H9 (cell line): ENCODE data around the gene SNHG17. TPM values are rescaled to one million over a fixed set of nuclear protein-coding genes. Genes with fewer than 3 reads are reported as not detected.
"Not testable (repeated sequence)": the region's sequence is repeated elsewhere in the genome, so short reads cannot be mapped to it uniquely, and the experiment has no call there.

Source experiments
- DNase-seq: peaks from one replicate; pipeline ENCODE4 v3.0.0-alpha.2; 2017
- H2AFZ ChIP-seq: one replicate; pipeline ENCODE4 v1.6.1; 2013; ENCODE audit warnings: mild to moderate bottlenecking, low read length, control low read depth, moderate library complexity
- H2AK5ac ChIP-seq: 2 replicates; pipeline ENCODE4 v1.6.1; 2013; ENCODE audit warnings: low read length, control low read depth, mixed read lengths; ENCODE audit not compliant: insufficient read length
- H2BK120ac ChIP-seq: one replicate; pipeline ENCODE4 v1.6.1; 2013; ENCODE audit warnings: low read depth, mild to moderate bottlenecking, low read length, control low read depth, inconsistent platforms; ENCODE audit not compliant: poor library complexity, severe bottlenecking
- H2BK12ac ChIP-seq: 2 replicates; pipeline ENCODE4 v1.6.1; 2013; ENCODE audit warnings: low read length, control low read depth, mixed read lengths, low read depth; ENCODE audit not compliant: insufficient read length
- H2BK15ac ChIP-seq: 2 replicates; pipeline ENCODE4 v1.6.1; 2013; ENCODE audit warnings: low read depth, low read length, control low read depth
- H2BK20ac ChIP-seq: one replicate; pipeline ENCODE4 v1.6.1; 2013; ENCODE audit warnings: low read depth, mild to moderate bottlenecking, low read length, control low read depth, inconsistent platforms; ENCODE audit not compliant: poor library complexity, severe bottlenecking
- H2BK5ac ChIP-seq: 2 replicates; pipeline ENCODE4 v1.6.1; 2013; ENCODE audit warnings: low read length, control low read depth, mixed read lengths; ENCODE audit not compliant: insufficient read length
- H3K14ac ChIP-seq: 2 replicates; pipeline ENCODE4 v1.6.1; 2013; ENCODE audit warnings: low read length, control low read depth; ENCODE audit not compliant: insufficient read depth
- H3K18ac ChIP-seq: 2 replicates; pipeline ENCODE4 v1.6.1; 2013; ENCODE audit warnings: low read depth, mild to moderate bottlenecking, mixed read lengths, low read length, control low read depth; ENCODE audit not compliant: insufficient read length
- H3K23ac ChIP-seq: 2 replicates; pipeline ENCODE4 v1.6.1; 2013; ENCODE audit warnings: low read length, control low read depth, mixed read lengths, low read depth; ENCODE audit not compliant: insufficient read length
- H3K23me2 ChIP-seq: 2 replicates; pipeline ENCODE4 v1.6.1; 2013; ENCODE audit warnings: low read depth, mild to moderate bottlenecking, mixed read lengths, low read length, control low read depth; ENCODE audit not compliant: insufficient read length, poor library complexity, severe bottlenecking
- H3K27ac ChIP-seq: 2 replicates; pipeline ENCODE4 v1.5.1; 2013; ENCODE audit warnings: low read length, control low read depth, mixed read lengths, low read depth; ENCODE audit not compliant: insufficient read length
- H3K27me3 ChIP-seq: 2 replicates; pipeline ENCODE4 v1.6.1; 2013; ENCODE audit warnings: low read length, control low read depth, inconsistent platforms; ENCODE audit not compliant: insufficient read depth
- H3K4ac ChIP-seq: 2 replicates; pipeline ENCODE4 v1.6.1; 2013; ENCODE audit warnings: low read depth, mild to moderate bottlenecking, control low read depth, inconsistent platforms, low read length, moderate library complexity
- H3K4me1 ChIP-seq: 2 replicates; pipeline ENCODE4 v1.6.1; 2013; ENCODE audit warnings: low read length, control low read depth, inconsistent platforms; ENCODE audit not compliant: insufficient read depth
- H3K4me2 ChIP-seq: 2 replicates; pipeline ENCODE4 v1.6.1; 2013; ENCODE audit warnings: low read length, control low read depth, mixed read lengths; ENCODE audit not compliant: insufficient read length, insufficient read depth
- H3K56ac ChIP-seq: 2 replicates; pipeline ENCODE4 v1.6.1; 2013; ENCODE audit warnings: low read depth, mild to moderate bottlenecking, mixed read lengths, low read length, control low read depth; ENCODE audit not compliant: insufficient read length
- H3K79me1 ChIP-seq: 2 replicates; pipeline ENCODE4 v1.6.1; 2013; ENCODE audit warnings: low read depth, mild to moderate bottlenecking, moderate library complexity, low read length, control low read depth, inconsistent platforms; ENCODE audit not compliant: insufficient read depth, poor library complexity, severe bottlenecking
- H3K79me2 ChIP-seq: 2 replicates; pipeline ENCODE4 v1.6.1; 2013; ENCODE audit warnings: low read length, control low read depth, inconsistent platforms; ENCODE audit not compliant: insufficient read depth
- H3K9ac ChIP-seq: 2 replicates; pipeline ENCODE4 v1.6.1; 2013; ENCODE audit warnings: low read length, control low read depth, mixed read lengths; ENCODE audit not compliant: insufficient read length; ENCODE audit errors: extremely low read depth
- H3K9me3 ChIP-seq: one replicate; pipeline ENCODE4 v1.6.1; 2013; ENCODE audit warnings: low read depth, low read length, inconsistent platforms; ENCODE audit not compliant: control insufficient read depth
- H3T11ph ChIP-seq: one replicate; pipeline ENCODE4 v1.6.1; 2013; ENCODE audit warnings: mild to moderate bottlenecking, low read length, control low read depth, inconsistent platforms
- H4K20me1 ChIP-seq: one replicate; pipeline ENCODE4 v1.6.1; 2013; ENCODE audit not compliant: control insufficient read depth, insufficient read length, insufficient read depth
- H4K5ac ChIP-seq: 2 replicates; pipeline ENCODE4 v1.6.1; 2013; ENCODE audit warnings: low read depth, mild to moderate bottlenecking, mixed read lengths, low read length, control low read depth; ENCODE audit not compliant: insufficient read length
- H4K8ac ChIP-seq: replicated peaks from 2 replicates; pipeline ENCODE4 v1.6.1; 2013; ENCODE audit warnings: low read length, control low read depth, mixed read lengths, low read depth; ENCODE audit not compliant: insufficient read length
- H4K91ac ChIP-seq: 2 replicates; pipeline ENCODE4 v1.6.1; 2013; ENCODE audit warnings: low read depth, mild to moderate bottlenecking, moderate library complexity, mixed read lengths, low read length, control low read depth; ENCODE audit not compliant: insufficient read length
- H3K27ac Mint-ChIP-seq, 3 experiments: 2 replicates in 2 of 3; 3 replicates in 1 of 3; pipeline ENCODE4 v1.8.0; 2020 to 2021; ENCODE audit warnings: mixed read lengths in 3 of 3, mild to moderate bottlenecking in 1 of 3, moderate library complexity in 1 of 3
- H3K27me3 Mint-ChIP-seq: 2 replicates; pipeline ENCODE4 v1.8.0; 2021; ENCODE audit warnings: low read depth, mild to moderate bottlenecking, moderate library complexity, mixed read lengths
- H3K36me3 Mint-ChIP-seq, 3 experiments: 2 replicates in 2 of 3; 3 replicates in 1 of 3; pipeline ENCODE4 v1.8.0; 2020 to 2021; ENCODE audit warnings: low read depth in 3 of 3, mixed read lengths in 3 of 3; ENCODE audit not compliant: insufficient read depth in 1 of 3
- H3K4me1 Mint-ChIP-seq, 2 experiments: 2 replicates each; pipeline ENCODE4 v1.8.0; 2020; ENCODE audit warnings: mixed read lengths in 2 of 2
- H3K4me3 Mint-ChIP-seq, 2 experiments: 2 replicates in 1 of 2; 3 replicates in 1 of 2; pipeline ENCODE4 v1.8.0; 2020 to 2021; ENCODE audit warnings: mild to moderate bottlenecking in 2 of 2, mixed read lengths in 2 of 2, moderate library complexity in 1 of 2
- H3K9me3 Mint-ChIP-seq, 2 experiments: 2 replicates in 1 of 2; 3 replicates in 1 of 2; pipeline ENCODE4 v1.8.0; 2020; ENCODE audit warnings: mild to moderate bottlenecking in 2 of 2, mixed read lengths in 2 of 2, moderate library complexity in 1 of 2
- CTCF ChIP-seq: fragments of 200-600 bp; sonication (generic); conservative IDR thresholded peaks from 3 replicates; pipeline ENCODE4 v1.8.0; 2021; ENCODE audit warnings: antibody characterized with exemption, mild to moderate bottlenecking
- WGBS: extraction: QIAGEN DNeasy Blood & Tissue Kit; methylation state at CpG from one replicate; pipeline ENCODE4 v1.1.7; 2013; ENCODE audit warnings: missing lambda C conversion rate, low lambda C conversion rate, mixed read lengths; ENCODE audit not compliant: insufficient read length; ENCODE audit errors: extremely low coverage; 5-methylcytosine and 5-hydroxymethylcytosine counted together
- total RNA-seq: library from RNA; stranded (reverse); gene quantifications from 2 replicates; pipeline ENCODE4 v1.2.1, GENCODE V29; 2021

SNHG17 gene
- total RNA-seq, 1 experiment from 2014 or later = 70.1 TPM

- Histone ChIP-seq H3K23me2 (no peaks in the 10 kb centered on the region), H2BK120ac (no peak overlapping the region), H2BK5ac (no peak overlapping the region), H2BK12ac (no peak overlapping the region), H3K79me2 (no peaks in the 10 kb centered on the region), H3K79me1 (no peaks in the 10 kb centered on the region), H3K23ac (no peak overlapping the region), H2AFZ (no peak overlapping the region), H3K27me3 (no peaks in the 10 kb centered on the region), H3K9me3 (no peaks in the 10 kb centered on the region), H4K20me1 (no peaks in the 10 kb centered on the region), H3K27ac (no peak overlapping the region), H4K5ac (no peak overlapping the region), H3T11ph (no peak overlapping the region), H3K9ac (no peak overlapping the region), H3K14ac (no peak overlapping the region), H2BK15ac (no peak overlapping the region), H4K8ac (no peak overlapping the region), H3K4ac (no peak overlapping the region), H3K56ac (no peak overlapping the region), H3K4me1 (no peaks in the 10 kb centered on the region), H3K4me2 (no peak overlapping the region), H3K18ac (no peak overlapping the region), H2AK5ac (no peak overlapping the region), H4K91ac (no peak overlapping the region), H2BK20ac (no peak overlapping the region)
- Mint-ChIP-seq H3K27me3 (no peaks in the 10 kb centered on the region), H3K27ac (no peak overlapping the region), H3K4me1 (no peaks in the 10 kb centered on the region), H3K9me3 (peaks cover 12 to 24% of the 10 kb centered on the region in 2 experiments; a peak in 4 of 5 replicates), H3K36me3 (peaks cover 14 to 28% (median 15%) of the 10 kb centered on the region in 3 experiments), H3K4me3 (no peak overlapping the region)
- TF ChIP-seq CTCF = no peak
- WGBS = no CpG with 5 or more reads among the region's 5 CpGs
- DNase-seq = no peak
These were observed 33.0 kb downstream of the SNHG17 start for GRCh38 chr20:38402089-38402488.

GRCh38 chr20:38395751-38396395 is 39.3 kb downstream of the SNHG17 start:
- not testable (repeated sequence) for H3K14ac ChIP-seq, H4K8ac ChIP-seq, H3K23me2 ChIP-seq, H4K91ac ChIP-seq, H2BK15ac ChIP-seq, DNase-seq, H2BK5ac ChIP-seq, H3K4me1 ChIP-seq, H2BK120ac ChIP-seq, H3K9ac ChIP-seq, H3K79me1 ChIP-seq, H3K18ac ChIP-seq, H3K36me3 Mint-ChIP-seq, H3T11ph ChIP-seq, H3K4me2 ChIP-seq, H2BK20ac ChIP-seq, H3K9me3 ChIP-seq, H3K4me3 Mint-ChIP-seq, H4K20me1 ChIP-seq, H2BK12ac ChIP-seq, H3K23ac ChIP-seq, H4K5ac ChIP-seq, H3K4me1 Mint-ChIP-seq, H3K9me3 Mint-ChIP-seq, H3K27me3 ChIP-seq, H3K27me3 Mint-ChIP-seq, H3K79me2 ChIP-seq, H3K4ac ChIP-seq, H2AFZ ChIP-seq, H3K56ac ChIP-seq, H2AK5ac ChIP-seq, H3K27ac ChIP-seq
- no CpG with 5 or more reads among the region's 2 CpGs for WGBS
- H3K27ac Mint-ChIP-seq = peak overlapping the region in 1 of 3 experiments; percentile 50; a peak in 1 of 7 replicates
